Measurements from ENCODE around the gene TACC3.

Gene TACC3

DNA sequence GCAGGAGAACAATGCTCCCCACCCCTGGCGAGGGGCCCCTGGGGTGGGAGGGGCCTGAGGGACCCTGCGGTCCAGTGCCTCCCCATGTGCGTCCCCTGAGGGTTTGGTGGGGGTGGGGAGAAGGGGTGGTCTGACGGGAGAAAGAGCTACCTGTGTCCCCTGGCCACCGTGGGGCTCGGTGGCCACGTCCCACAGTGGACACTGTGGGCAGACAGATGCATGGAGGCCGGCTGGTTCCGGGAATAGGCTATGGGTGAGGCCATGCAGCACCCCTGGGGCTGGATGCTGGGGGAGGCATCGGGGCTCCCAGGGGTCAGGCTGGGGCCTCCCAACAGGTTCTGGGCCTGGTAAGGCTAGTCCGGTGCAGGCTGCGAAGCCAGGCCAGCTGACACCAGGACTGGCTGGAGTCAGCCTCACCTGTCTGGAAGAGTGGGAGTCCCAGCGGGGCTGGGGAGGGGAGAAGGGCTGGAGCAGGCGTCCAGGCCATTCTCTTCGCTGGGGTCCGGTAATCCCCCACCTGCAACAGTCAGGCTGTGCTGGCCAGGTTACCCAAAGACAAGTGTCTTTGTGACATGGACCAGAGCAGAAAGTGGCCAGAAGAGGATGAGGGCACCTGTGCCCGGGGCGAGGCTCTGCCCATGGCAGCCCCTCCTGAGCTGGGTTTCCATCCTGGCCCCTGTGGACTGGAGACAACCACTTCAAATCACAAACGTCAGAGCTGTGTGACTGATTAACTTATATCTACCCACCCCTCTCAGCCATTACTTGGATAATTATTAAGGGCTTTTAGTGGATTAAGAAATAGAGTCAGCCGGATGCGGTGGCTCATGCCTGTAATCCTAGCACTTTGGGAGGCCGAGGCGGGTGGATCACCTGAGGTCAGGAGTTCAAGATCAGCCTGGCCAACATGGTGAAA lies 35.8 kb upstream of the TACC3 start:
- POLR2A ChIA-PET (ENCODE audit: low non-redundant PET): no interaction called here
- no peak for DNase-seq (ENCODE audit: low spot score)
- CTCF ChIA-PET: no interaction called here

DNA sequence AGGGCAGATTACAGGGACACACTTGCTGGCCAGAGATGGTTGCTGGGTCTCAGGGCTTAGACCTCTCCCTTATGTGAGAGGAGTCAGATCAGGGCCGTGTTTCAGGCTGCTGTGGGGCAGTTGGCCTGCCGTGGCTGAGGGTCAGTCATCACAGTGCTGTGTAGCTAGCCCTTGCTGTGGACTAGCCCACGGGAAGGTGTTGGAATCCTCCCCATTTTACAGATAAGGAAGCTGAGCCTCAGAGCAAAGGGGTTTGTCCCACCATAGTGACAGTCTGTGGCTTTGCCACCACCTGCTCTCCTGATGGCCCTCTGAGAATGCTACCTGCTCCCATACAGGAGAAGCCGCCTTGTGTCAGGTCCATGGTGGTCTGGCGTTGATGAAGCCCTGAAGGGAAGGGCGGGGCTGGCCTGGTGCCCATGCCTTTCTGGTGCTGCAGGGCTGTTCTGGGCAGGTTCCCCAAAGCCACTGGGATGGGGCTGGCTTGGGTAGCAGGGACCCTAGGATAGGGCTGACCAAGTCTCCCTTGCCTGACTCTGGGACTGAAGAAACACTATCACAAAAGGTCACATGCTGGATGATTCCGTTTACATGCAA lies 34.8 kb upstream of the TACC3 start:
- POLR2A ChIA-PET (ENCODE audit: low non-redundant PET): no interaction called here
- DNase-seq (ENCODE audit: low spot score): no peak
- peak overlapping the region; percentile 90 for H3K27ac ChIP-seq
- TF ChIP-seq, protein P1, sequence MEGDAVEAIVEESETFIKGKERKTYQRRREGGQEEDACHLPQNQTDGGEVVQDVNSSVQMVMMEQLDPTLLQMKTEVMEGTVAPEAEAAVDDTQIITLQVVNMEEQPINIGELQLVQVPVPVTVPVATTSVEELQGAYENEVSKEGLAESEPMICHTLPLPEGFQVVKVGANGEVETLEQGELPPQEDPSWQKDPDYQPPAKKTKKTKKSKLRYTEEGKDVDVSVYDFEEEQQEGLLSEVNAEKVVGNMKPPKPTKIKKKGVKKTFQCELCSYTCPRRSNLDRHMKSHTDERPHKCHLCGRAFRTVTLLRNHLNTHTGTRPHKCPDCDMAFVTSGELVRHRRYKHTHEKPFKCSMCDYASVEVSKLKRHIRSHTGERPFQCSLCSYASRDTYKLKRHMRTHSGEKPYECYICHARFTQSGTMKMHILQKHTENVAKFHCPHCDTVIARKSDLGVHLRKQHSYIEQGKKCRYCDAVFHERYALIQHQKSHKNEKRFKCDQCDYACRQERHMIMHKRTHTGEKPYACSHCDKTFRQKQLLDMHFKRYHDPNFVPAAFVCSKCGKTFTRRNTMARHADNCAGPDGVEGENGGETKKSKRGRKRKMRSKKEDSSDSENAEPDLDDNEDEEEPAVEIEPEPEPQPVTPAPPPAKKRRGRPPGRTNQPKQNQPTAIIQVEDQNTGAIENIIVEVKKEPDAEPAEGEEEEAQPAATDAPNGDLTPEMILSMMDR (conservative IDR thresholded peaks at IDR 0.05; ENCODE audit: low read depth): no peak
- CTCF ChIA-PET: no interaction called here

More for the DNA sequence above, 35.8 kb upstream of the TACC3 start:
- TF ChIP-seq, protein P1 (conservative IDR thresholded peaks at IDR 0.05; ENCODE audit: low read depth): no peak
- H3K27ac ChIP-seq: peak overlapping the region; percentile 90

DNA sequence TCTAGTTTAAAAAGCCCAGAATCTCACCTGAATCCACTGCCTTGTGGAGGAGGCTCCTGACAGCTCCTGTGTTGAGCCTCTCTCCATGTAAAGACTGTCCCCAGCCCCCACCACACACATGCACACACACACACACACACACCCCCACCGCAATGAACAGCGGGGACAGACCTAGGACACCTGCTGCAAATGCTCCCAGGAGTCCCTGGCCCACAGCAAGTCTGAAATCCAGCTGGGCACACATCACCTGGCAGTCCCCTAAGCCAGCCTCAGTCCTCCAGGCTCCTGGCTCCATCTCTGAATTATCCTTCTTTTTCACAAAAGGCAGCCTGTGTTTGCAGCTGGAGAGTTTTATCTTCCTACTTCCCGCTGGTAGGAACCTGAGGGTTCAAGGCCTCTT lies 30.6 kb upstream of the TACC3 start:
- TF ChIP-seq, protein P1 (conservative IDR thresholded peaks at IDR 0.05; ENCODE audit: low read depth): no peak
- DNase-seq (ENCODE audit: low spot score): no peak
- ChIA-PET CTCF (interaction anchor here (0.6 kb wide), 1 partner anchor 37 kb away, joined by 3 read pairs; no protein-coding TSS in a partner anchor), POLR2A (ENCODE audit: low non-redundant PET) (no interaction called here)
- 0 out of 2 replicates have a peak overlapping the region, but pooled peaks have one; percentile 2 for H3K27ac ChIP-seq

DNA sequence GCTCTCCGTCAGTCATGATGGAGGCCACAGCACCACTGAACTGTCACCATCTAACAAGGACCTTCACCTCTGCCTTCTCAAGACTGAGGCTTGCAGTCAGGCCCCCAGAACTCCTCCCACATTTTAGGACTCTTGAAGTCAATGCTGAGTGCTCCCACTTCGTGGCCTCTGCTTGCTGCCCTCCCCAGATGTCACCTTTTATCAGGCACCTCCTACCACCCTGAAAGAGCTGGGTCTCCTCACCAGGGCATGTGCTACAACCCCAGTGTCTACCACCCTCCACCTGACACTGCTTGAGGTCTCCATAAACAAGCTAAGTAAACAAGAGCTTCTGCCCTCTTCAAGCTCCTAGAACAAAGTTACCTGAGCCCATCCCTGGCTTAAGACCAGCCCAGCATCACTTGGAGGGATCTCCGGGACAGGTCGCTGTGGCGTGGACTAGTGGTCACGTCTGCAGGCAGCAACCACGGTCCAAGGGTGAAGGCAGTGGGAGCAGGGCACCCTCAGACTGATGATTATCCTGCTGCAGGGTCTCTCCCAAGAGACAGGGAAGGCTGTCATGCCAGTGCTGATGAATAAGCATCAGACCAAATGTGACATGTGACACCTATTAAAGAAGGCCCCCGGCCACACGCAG lies 29.5 kb upstream of the TACC3 start:
- 0 out of 2 replicates have a peak overlapping the region, but pooled peaks have one; percentile 2 for H3K27ac ChIP-seq
- POLR2A ChIA-PET (ENCODE audit: low non-redundant PET): no interaction called here
- CTCF ChIA-PET: no interaction called here
- DNase-seq (ENCODE audit: low spot score): no peak
- TF ChIP-seq, protein P1 (conservative IDR thresholded peaks at IDR 0.05; ENCODE audit: low read depth): no peak

DNA sequence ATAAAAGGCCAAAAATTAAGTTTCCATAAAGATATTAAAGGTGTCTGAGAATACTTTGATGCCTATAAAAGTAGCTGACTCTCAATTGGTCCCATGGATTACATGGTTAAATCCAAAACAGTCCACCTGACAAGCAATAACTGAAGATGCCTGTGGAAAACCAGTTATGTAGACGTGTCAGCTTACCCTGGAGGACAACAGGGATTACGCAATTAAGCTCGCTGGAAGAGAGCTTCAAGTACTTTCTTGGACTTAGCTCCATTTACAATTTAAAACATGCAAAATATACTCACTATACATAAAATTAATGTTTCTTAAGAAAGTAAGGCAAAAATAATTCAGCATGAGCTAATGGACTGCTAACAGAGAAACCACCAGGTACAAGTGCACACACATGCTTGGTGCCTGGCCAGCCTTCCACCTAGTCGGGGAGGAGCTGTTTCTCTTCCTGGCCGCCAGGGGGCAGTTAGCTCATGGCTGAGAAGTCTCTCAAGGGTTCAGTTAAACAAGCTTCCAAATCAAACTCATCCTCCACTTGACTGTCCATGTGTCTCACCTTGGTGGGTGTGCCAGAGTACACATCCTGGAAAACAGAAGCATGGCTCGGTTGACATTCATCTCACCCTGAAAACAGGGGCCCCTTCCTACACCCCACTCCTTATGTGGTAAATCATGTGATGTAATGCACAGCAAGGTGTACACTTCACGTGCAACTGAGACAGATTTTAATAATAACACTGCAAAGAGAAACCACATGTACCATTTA lies 28.0 kb upstream of the TACC3 start:
- POLR2A ChIA-PET (ENCODE audit: low non-redundant PET): interaction anchor here (0.5 to 1.0 kb wide), 2 partner anchors 16 to 19 kb away, joined by 3 to 5 read pairs; partner anchors contain the start of gene SLBP
- CTCF ChIA-PET: interaction anchor here (0.5 to 1.5 kb wide), 5 partner anchors 8 to 641 kb away, joined by 3 to 5 read pairs (median 4); partner anchors contain the start of gene TMEM129
- peak; percentile 50 for DNase-seq (ENCODE audit: low spot score)
- H3K27ac ChIP-seq: no peak overlapping the region
- TF ChIP-seq, protein P1 (conservative IDR thresholded peaks at IDR 0.05; ENCODE audit: low read depth): peak; percentile 90

All from RWPE1 (cell line).